Endothelial cell of umbilical vein (primary cell): Measurements from ENCODE around the gene ITPKC. TPM values are rescaled to one million over a fixed set of nuclear protein-coding genes. Genes with fewer than 3 reads are reported as not detected.

Experiments used
- Bru-seq: library from RNA; stranded (reverse); fragments of 400-500 nt; gene quantifications from one replicate; lab custom pipeline; 2021; lab: Mats Ljungman, UMichigan
- BruChase-seq, 2 experiments: library from RNA; stranded (reverse); fragments of 400-500 nt; gene quantifications; one replicate each; lab custom pipeline; 2021; lab: Mats Ljungman, UMichigan
- BruUV-seq: library from RNA; stranded (reverse); fragments of 400-500 nt; replicated peaks from 2 replicates; lab custom pipeline; 2021; lab: Mats Ljungman, UMichigan
- CTCF ChIA-PET: fragments of 300-600, 350-600 bp; sonication (Branson Sonifier 250); formaldehyde crosslinking; loops from one replicate; lab custom pipeline; 2021; ENCODE audit warnings: antibody characterized with exemption, inconsistent platforms; lab: Charles Lee
- POLR2A ChIA-PET: fragments of 300-600, 350-600 bp; sonication (Branson Sonifier 250); formaldehyde crosslinking; loops from one replicate; lab custom pipeline; 2021; ENCODE audit warnings: antibody characterized with exemption, inconsistent platforms; lab: Charles Lee
- DNase-seq: peaks from one replicate; pipeline ENCODE4 v3.0.0-alpha.2; 2011; ENCODE audit warnings: low read depth, low spot score
- FAIRE-seq: peaks from 2 replicates; lab custom pipeline; 2011; peaks lifted over from hg19 to GRCh38; lab: Jason Lieb, UNC
- H2AFZ ChIP-seq: 2 replicates; pipeline ENCODE4 v1.6.0; 2012; ENCODE audit warnings: low read depth, low read length, control low read depth, inconsistent platforms
- H3K27ac ChIP-seq: 2 replicates; pipeline ENCODE4 v1.5.1; 2011; ENCODE audit warnings: low read depth, mild to moderate bottlenecking, control low read depth, low read length, moderate library complexity; ENCODE audit not compliant: insufficient read depth
- H3K27me3 ChIP-seq, 2 experiments: 2 replicates each; pipeline versions ENCODE4 v1.6.0 to v1.6.1; 2011; ENCODE audit warnings: low read length in 2 of 2, mixed read lengths in 1 of 2; ENCODE audit not compliant: control insufficient read depth in 2 of 2, insufficient read depth in 2 of 2
- H3K36me3 ChIP-seq, 2 experiments: 2 replicates in 1 of 2; 3 replicates in 1 of 2; pipeline ENCODE4 v1.5.1; 2011; ENCODE audit warnings: low read length in 2 of 2, mild to moderate bottlenecking in 1 of 2, moderate library complexity in 1 of 2; ENCODE audit not compliant: control insufficient read depth in 2 of 2, insufficient read depth in 2 of 2; ENCODE audit errors: extremely low read depth in 1 of 2
- H3K4me1 ChIP-seq: 3 replicates; pipeline ENCODE4 v1.5.1; 2011; ENCODE audit warnings: mild to moderate bottlenecking, low read length; ENCODE audit not compliant: control insufficient read depth, insufficient read depth; ENCODE audit errors: extremely low read depth
- H3K4me2 ChIP-seq: 2 replicates; pipeline ENCODE4 v1.6.1; 2011; ENCODE audit warnings: low read length, control low read depth, mixed read lengths; ENCODE audit not compliant: insufficient read depth
- H3K4me3 ChIP-seq, 3 experiments: fragments of 200-600 bp in 1 of 3; sonication (generic), shearing (Covaris generic) in 1 of 3; replicated peaks in 1 of 3; 2 replicates each; pipeline ENCODE4 v1.5.1; 2011 to 2016; ENCODE audit warnings: control low read depth in 3 of 3, low read length in 3 of 3, mild to moderate bottlenecking in 2 of 3, inconsistent platforms in 1 of 3, low read depth in 1 of 3, moderate library complexity in 1 of 3; ENCODE audit not compliant: insufficient read depth in 1 of 3
- H3K79me2 ChIP-seq: 2 replicates; pipeline ENCODE4 v1.6.0; 2012; ENCODE audit warnings: low read length, inconsistent platforms; ENCODE audit not compliant: control insufficient read depth, insufficient read depth
- H3K9ac ChIP-seq: replicated peaks from 2 replicates; pipeline ENCODE3; 2011; ENCODE audit warnings: low read length, control low read depth; ENCODE audit not compliant: insufficient read depth; ENCODE audit errors: extremely low read depth
- H3K9me1 ChIP-seq: replicated peaks from 3 replicates; pipeline ENCODE4 v1.6.0; 2011; ENCODE audit warnings: mild to moderate bottlenecking, low read length; ENCODE audit not compliant: control insufficient read depth, insufficient read depth; ENCODE audit errors: extremely low read depth
- H3K9me3 ChIP-seq: replicated peaks from 2 replicates; pipeline ENCODE4 v1.5.1; 2012; ENCODE audit warnings: low read length, inconsistent platforms; ENCODE audit not compliant: control insufficient read depth, insufficient read depth
- H4K20me1 ChIP-seq: replicated peaks from 2 replicates; pipeline ENCODE3; 2011; ENCODE audit warnings: mild to moderate bottlenecking, low read length; ENCODE audit not compliant: control insufficient read depth, insufficient read depth; ENCODE audit errors: extremely low read depth
- EZH2 ChIP-seq: IDR thresholded peaks from 2 replicates; pipeline ENCODE4 v1.6.1; 2012; ENCODE audit warnings: borderline replicate concordance, low read depth, mild to moderate bottlenecking, moderate library complexity, low read length, inconsistent platforms; ENCODE audit not compliant: severe bottlenecking
- FOS ChIP-seq: IDR thresholded peaks from 2 replicates; pipeline ENCODE4 v1.6.1; 2011; ENCODE audit warnings: mild to moderate bottlenecking, low read length, moderate library complexity, borderline replicate concordance; ENCODE audit not compliant: insufficient read depth
- GATA2 ChIP-seq: IDR thresholded peaks from 2 replicates; pipeline ENCODE4 v1.7.0; 2011; ENCODE audit warnings: low read depth, mild to moderate bottlenecking, moderate library complexity, mixed read lengths, low read length; ENCODE audit not compliant: insufficient read length, insufficient read depth
- JUN ChIP-seq: IDR thresholded peaks from 2 replicates; pipeline ENCODE4 v1.6.1; 2011; ENCODE audit warnings: borderline replicate concordance, low read depth; ENCODE audit not compliant: insufficient read length, insufficient read depth
- POLR2A ChIP-seq: IDR thresholded peaks from 2 replicates; pipeline ENCODE4 v1.6.1; 2012; ENCODE audit warnings: low read depth, mild to moderate bottlenecking, control low read depth, low read length
- POLR2AphosphoS5 ChIP-seq: IDR thresholded peaks from 2 replicates; pipeline ENCODE4 v1.6.1; 2012; ENCODE audit warnings: low read depth, mild to moderate bottlenecking, control low read depth, low read length, moderate library complexity; ENCODE audit not compliant: insufficient read depth
- dilution Hi-C: fragments of 300-500 bp; cut with MboI; formaldehyde crosslinking; loops from one replicate; pipeline ENCODE4 v1.15.0; 2019; ENCODE audit warnings: low sequenced_read_pairs; ENCODE audit not compliant: extremely low pct_ligation_motif_present
- intact Hi-C: fragments of 100-400 bp; cut with micrococcal nuclease; formaldehyde crosslinking; loops from one replicate; pipeline ENCODE4 v1.10.0; 2022
- long read RNA-seq: library from polyadenylated mRNA; stranded (forward); transcript quantifications from one replicate; pipeline ENCODE4 v2.0.0, GENCODE V29; 2021
- polyA minus RNA-seq, 3 experiments: library from RNA; depleted of rRNA, polyadenylated mRNA; stranded (reverse); fragments of >200 nt; gene quantifications; 1 replicate in 1 of 3; 2 replicates in 2 of 3; pipeline ENCODE4 v1.2.3, GENCODE V29; 2011
- polyA plus RNA-seq, 4 experiments: library from polyadenylated mRNA; depleted of rRNA in 3 of 4; stranded (reverse) in 3 of 4; unstranded in 1 of 4; fragments of >200 nt; gene quantifications; 2 replicates each; pipeline versions ENCODE4 v1.2.1 to v1.2.3, GENCODE V29; 2011 to 2012; ENCODE audit warnings: missing spikeins in 1 of 4
- total RNA-seq: library from RNA; stranded (reverse); gene quantifications from 2 replicates; pipeline ENCODE4 v1.2.3, GENCODE V29; 2021
- TF ChIP-seq, protein P1 (sequence below), 2 donors: IDR thresholded peaks; 1 replicate in 1 of 2; 2 replicates in 1 of 2; pipeline ENCODE4 v1.5.1; 2011; ENCODE audit warnings: low read length in 2 of 2, mild to moderate bottlenecking in 2 of 2, moderate library complexity in 2 of 2, control low read depth in 1 of 2, inconsistent platforms in 1 of 2, low read depth in 1 of 2; ENCODE audit not compliant: insufficient read depth in 1 of 2; ENCODE audit errors: extremely low read depth in 1 of 2
- TF ChIP-seq, protein P2 (sequence below): IDR thresholded peaks from 2 replicates; pipeline ENCODE4 v1.6.1; 2011; ENCODE audit not compliant: insufficient read depth, insufficient read length

Gene ITPKC
- 16.1 and 16.9 TPM in 2 replicates for total RNA-seq
- polyA plus RNA-seq = 7.2 and 7.3 TPM in 2 replicates
- polyA plus RNA-seq (2011; cell fraction: cytosol; rRNA removed) = 6.9 and 8.3 TPM in 2 replicates
- polyA plus RNA-seq (2011; cell fraction: nucleus; rRNA removed) = 7.0 and 7.6 TPM in 2 replicates
- 12.2 and 17.4 TPM in 2 replicates for polyA plus RNA-seq (2012)
- polyA minus RNA-seq = 8.0 and 9.6 TPM in 2 replicates
- 1.7 TPM for polyA minus RNA-seq (2011; cell fraction: cytosol; rRNA and poly(A)+ RNA removed)
- polyA minus RNA-seq (2011; cell fraction: nucleus; rRNA and poly(A)+ RNA removed) = 6.4 and 7.0 TPM in 2 replicates
- Bru-seq, nascent RNA = percentile 62 among the genes with signal in this experiment
- BruChase-seq, experiment 1, labeled RNA remaining after a 6-hour chase = percentile 71 among the genes with signal in this experiment
- BruChase-seq, experiment 2, labeled RNA remaining after a 2-hour chase = percentile 72 among the genes with signal in this experiment
- long read RNA-seq, transcript ITPKC-201 (7 exons, 3,385 nt) = major isoform, 36 of 50 reads
- long read RNA-seq, partial matches to known transcripts = 8 of 50 reads
- long read RNA-seq, other reads (novel, unspliced or antisense) = 6 of 50 reads

DNA sequence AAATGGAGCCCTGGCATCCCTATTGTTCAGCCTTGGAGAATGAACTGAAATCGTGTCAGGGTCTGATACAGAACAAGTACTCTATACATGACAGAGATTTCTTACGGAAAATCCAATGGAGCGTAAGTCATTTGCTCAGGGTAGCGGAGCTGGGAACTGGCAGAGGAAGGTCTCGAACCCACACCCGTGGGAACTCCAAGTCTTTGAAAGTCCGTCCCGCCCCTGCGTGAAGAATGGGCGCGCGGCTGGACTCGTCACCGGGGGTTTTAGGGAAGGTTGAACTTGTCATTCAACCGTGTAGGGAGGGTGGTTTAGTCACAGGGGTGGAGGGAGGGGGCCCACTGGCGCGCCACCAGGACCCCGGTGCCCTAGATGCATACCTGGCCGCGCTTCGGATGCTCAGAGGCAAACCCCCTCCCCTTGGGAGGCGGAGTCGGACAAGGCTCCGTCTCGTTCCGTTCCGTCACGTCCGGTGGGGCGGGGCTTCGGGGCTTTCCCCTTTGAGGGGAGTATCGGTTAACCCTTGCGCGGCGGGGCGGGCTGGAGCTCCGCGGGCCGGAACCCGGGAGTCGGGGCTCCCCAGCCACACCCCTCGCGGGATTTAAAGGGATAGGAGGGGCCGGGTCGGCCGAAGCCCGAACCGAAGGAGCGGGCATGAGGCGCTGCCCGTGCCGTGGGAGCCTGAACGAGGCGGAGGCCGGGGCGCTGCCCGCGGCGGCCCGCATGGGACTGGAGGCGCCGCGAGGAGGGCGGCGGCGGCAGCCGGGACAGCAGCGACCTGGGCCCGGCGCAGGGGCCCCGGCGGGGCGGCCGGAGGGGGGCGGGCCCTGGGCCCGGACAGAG, at the start of gene ITPKC, which contains the start of gene COQ8B:
Gene ITPKC, plus strand, starts transcription at position 631 of the 843 bp plus-strand sequence. Its CDS starts 24 bp downstream, at position 655.
Gene COQ8B, minus strand, starts transcription at position 405 of the 843 bp plus-strand sequence. CDS start 2,254 bp downstream, outside the sequence.
- Histone ChIP-seq H3K9me1 (no peaks in the 10 kb centered on the region), H3K27ac (peak within 1 kb of the TSS; percentile 94), H3K4me2 (peak within 1 kb of the TSS; percentile 82), H3K27me3 (no peaks in the 10 kb centered on the region), H3K9ac (peak within 1 kb of the TSS; percentile 81), H3K79me2 (peaks cover 39% of the 10 kb centered on the region), H2AFZ (peak within 1 kb of the TSS; percentile 69), H3K36me3 (no peaks in the 10 kb centered on the region), H3K9me3 (no peaks in the 10 kb centered on the region), H3K4me1 (peaks cover 51% of the 10 kb centered on the region), H4K20me1 (no peaks in the 10 kb centered on the region), H3K4me3 (peak within 1 kb of the TSS; percentile 39 to 78 (median 53))
- no peak for TF ChIP-seq EZH2
- TF ChIP-seq POLR2AphosphoS5 = peak; percentile 67
- no peak for TF ChIP-seq JUN
- TF ChIP-seq, protein P1, sequence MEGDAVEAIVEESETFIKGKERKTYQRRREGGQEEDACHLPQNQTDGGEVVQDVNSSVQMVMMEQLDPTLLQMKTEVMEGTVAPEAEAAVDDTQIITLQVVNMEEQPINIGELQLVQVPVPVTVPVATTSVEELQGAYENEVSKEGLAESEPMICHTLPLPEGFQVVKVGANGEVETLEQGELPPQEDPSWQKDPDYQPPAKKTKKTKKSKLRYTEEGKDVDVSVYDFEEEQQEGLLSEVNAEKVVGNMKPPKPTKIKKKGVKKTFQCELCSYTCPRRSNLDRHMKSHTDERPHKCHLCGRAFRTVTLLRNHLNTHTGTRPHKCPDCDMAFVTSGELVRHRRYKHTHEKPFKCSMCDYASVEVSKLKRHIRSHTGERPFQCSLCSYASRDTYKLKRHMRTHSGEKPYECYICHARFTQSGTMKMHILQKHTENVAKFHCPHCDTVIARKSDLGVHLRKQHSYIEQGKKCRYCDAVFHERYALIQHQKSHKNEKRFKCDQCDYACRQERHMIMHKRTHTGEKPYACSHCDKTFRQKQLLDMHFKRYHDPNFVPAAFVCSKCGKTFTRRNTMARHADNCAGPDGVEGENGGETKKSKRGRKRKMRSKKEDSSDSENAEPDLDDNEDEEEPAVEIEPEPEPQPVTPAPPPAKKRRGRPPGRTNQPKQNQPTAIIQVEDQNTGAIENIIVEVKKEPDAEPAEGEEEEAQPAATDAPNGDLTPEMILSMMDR (IDR thresholded peaks at IDR 0.05; ENCODE audit: extremely low read depth in 1 of 2, insufficient read depth in 1 of 2, low read depth in 1 of 2, low read length in 2 of 2) = no peak
- peak; percentile 62 for TF ChIP-seq POLR2A
- TF ChIP-seq, protein P2, sequence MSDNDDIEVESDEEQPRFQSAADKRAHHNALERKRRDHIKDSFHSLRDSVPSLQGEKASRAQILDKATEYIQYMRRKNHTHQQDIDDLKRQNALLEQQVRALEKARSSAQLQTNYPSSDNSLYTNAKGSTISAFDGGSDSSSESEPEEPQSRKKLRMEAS = no peak
- TF ChIP-seq FOS = no peak
- no peak for TF ChIP-seq GATA2
- TSS peak; percentile 54 for BruUV-seq
- ChIA-PET CTCF (interaction anchor here (0.7 to 2.2 kb wide), 8 partner anchors 15 to 428 kb away, joined by 3 to 13 read pairs (median 5); partner anchors contain the start of genes ACTMAP, EGLN2 and RAB4B), POLR2A (interaction anchor here (1.4 to 2.2 kb wide), 2 partner anchors 34 to 61 kb away, joined by 5 to 9 read pairs; partner anchors contain the start of genes ACTMAP, RAB4B and SNRPA)
- peak; percentile 97 for DNase-seq
- FAIRE-seq = no peak
- dilution Hi-C loops = no loop called here
- intact Hi-C loops = loop anchor here (1.0 to 2.0 kb wide), 3 partner anchors 34 to 82 kb away; partner anchors contain the start of genes ACTMAP, EGLN2 and RAB4B
